Esophagus squamous epithelium (tissue), 5 donors: ENCODE data around the gene SOS1. TPM values are rescaled to one million over a fixed set of nuclear protein-coding genes. Genes with fewer than 3 reads are reported as not detected.

Experiments
- DNase-seq: peaks from one replicate; lab custom pipeline; 2025; lab: John Stamatoyannopoulos, UW
- H3K27ac ChIP-seq, 4 donors: fragments of 200-600 bp; sonication (generic); one replicate each; pipeline ENCODE4 v1.5.1; 2016 to 2019; ENCODE audit warnings: mild to moderate bottlenecking in 1 of 4
- H3K27me3 ChIP-seq, 4 donors: fragments of 200-600 bp; sonication (generic); 1 replicate in 3 of 4; 2 replicates in 1 of 4; pipeline versions ENCODE4 v1.5.1 to v1.6.0; 2017 to 2021; ENCODE audit warnings: antibody characterized with exemption in 1 of 4
- H3K36me3 ChIP-seq, 3 donors: fragments of 200-600 bp; sonication (generic); one replicate each; pipeline ENCODE4 v1.5.1; 2016 to 2019
- H3K4me1 ChIP-seq, 3 donors: fragments of 200-600 bp; sonication (generic); one replicate each; pipeline ENCODE4 v1.5.1; 2017 to 2019
- H3K4me3 ChIP-seq, 4 donors: fragments of 200-600 bp; sonication (generic); 1 replicate in 3 of 4; 2 replicates in 1 of 4; pipeline ENCODE4 v1.5.1; 2016 to 2019; ENCODE audit warnings: mild to moderate bottlenecking in 2 of 4, moderate library complexity in 1 of 4
- H3K9me3 ChIP-seq, 3 donors: fragments of 200-600 bp; sonication (generic); one replicate each; pipeline ENCODE4 v1.5.1; 2016 to 2019
- POLR2A ChIP-seq, 4 donors: fragments of 450-650 bp; IDR thresholded peaks; one replicate each; pipeline ENCODE4 v1.6.1; 2017; ENCODE audit warnings: antibody characterized with exemption in 4 of 4, mild to moderate bottlenecking in 4 of 4, moderate library complexity in 3 of 4
- WGBS, 2 donors: methylation state at CpG; one replicate each; pipeline ENCODE4 v1.1.5; 2018; 5-methylcytosine and 5-hydroxymethylcytosine counted together
- intact Hi-C: fragments of 100-400 bp; cut with DNase I; formaldehyde crosslinking; loops from one replicate; pipeline ENCODE4 v1.15.0; 2022
- total RNA-seq, 4 donors: library from RNA; depleted of rRNA; stranded (reverse); fragments of >200 nt; gene quantifications; one replicate each; pipeline ENCODE4 v1.1.0, GENCODE V29; 2016
- TF ChIP-seq, protein P1 (sequence below), 6 experiments: fragments of 450-650 bp in 4 of 6; fragments of 200-600 bp in 2 of 6; sonication (generic) in 2 of 6; IDR thresholded peaks; one replicate each; pipeline ENCODE4 v1.5.1; 2016 to 2019; ENCODE audit warnings: antibody characterized with exemption in 6 of 6, mild to moderate bottlenecking in 4 of 6, moderate library complexity in 4 of 6
- donor health status: DM: yes; HTN: yes; CAD: no.

SOS1 gene
- total RNA-seq, 4 donors from 2014 or later: 15.1 to 48.2 (median 27.8) TPM

DNA sequence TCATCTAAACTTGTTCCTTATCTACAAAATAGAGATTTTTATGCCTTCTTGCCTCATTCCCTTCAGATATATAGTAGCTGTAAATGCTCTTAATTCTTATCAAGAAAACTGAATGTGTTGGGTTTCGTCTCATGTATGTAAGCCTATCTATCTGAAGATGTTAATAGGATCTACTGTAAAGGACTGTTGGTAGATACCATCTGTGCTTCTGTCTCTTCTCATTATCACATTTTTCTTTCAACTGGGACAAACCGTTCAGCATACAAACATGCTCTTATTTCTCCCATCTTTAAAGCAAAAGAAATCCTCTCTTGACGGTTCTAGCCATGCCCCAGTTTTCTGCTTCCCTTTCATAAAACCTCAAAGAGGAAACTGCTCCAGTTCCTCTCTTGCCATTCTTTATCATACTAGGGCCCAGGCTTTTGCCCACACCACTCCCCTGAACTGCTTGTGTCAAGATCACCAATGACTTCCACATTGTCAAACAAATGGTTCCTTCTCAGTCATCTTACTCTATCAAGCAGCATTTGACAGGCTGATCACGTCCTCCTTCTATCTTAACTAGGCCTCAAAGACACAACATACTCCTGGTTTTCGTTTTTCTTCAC lies 142.5 kb downstream of the SOS1 start:
- intact Hi-C loops: no loop called here
- TF ChIP-seq, protein P1, sequence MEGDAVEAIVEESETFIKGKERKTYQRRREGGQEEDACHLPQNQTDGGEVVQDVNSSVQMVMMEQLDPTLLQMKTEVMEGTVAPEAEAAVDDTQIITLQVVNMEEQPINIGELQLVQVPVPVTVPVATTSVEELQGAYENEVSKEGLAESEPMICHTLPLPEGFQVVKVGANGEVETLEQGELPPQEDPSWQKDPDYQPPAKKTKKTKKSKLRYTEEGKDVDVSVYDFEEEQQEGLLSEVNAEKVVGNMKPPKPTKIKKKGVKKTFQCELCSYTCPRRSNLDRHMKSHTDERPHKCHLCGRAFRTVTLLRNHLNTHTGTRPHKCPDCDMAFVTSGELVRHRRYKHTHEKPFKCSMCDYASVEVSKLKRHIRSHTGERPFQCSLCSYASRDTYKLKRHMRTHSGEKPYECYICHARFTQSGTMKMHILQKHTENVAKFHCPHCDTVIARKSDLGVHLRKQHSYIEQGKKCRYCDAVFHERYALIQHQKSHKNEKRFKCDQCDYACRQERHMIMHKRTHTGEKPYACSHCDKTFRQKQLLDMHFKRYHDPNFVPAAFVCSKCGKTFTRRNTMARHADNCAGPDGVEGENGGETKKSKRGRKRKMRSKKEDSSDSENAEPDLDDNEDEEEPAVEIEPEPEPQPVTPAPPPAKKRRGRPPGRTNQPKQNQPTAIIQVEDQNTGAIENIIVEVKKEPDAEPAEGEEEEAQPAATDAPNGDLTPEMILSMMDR (IDR thresholded peaks at IDR 0.05): no peak
- TF ChIP-seq POLR2A (IDR thresholded peaks at IDR 0.05): no peak

DNA sequence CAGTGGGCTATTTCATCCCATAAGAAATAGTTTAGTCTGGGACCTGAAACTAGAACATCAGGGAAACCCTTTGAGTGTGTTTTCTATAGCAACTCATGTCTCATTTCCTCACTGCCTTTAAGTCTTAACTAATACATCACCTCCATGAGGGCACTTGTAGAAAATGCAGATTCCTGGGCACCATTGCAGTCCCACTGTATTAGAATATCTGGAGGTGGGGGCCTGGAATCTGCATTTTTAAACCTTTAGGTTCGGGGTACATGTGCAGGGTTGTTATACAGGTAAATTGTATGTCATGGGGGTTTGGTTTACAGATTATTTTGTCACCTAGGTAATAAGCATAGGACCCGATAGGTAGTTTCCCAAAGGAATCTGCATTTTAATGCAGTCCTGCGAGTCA lies 143.8 kb downstream of the SOS1 start:
- Histone ChIP-seq H3K36me3 (no peaks in the 10 kb centered on the region), H3K27me3 (no peaks in the 10 kb centered on the region), H3K4me1 (no peaks in the 10 kb centered on the region), H3K9me3 (no peaks in the 10 kb centered on the region), H3K27ac (no peak overlapping the region), H3K4me3 (no peak overlapping the region)
- WGBS, 2 donors: 92 to 94% methylated on average over 3 of the region's 3 CpGs
- intact Hi-C loops: no loop called here
- TF ChIP-seq, protein P1 (IDR thresholded peaks at IDR 0.05): no peak
- TF ChIP-seq POLR2A (IDR thresholded peaks at IDR 0.05): no peak
- DNase-seq: no peak

More for the DNA sequence above, 142.5 kb downstream of the SOS1 start:
- Histone ChIP-seq H3K4me3 (no peak overlapping the region), H3K9me3 (no peaks in the 10 kb centered on the region), H3K36me3 (peaks cover 0 to 4% (median 0%) of the 10 kb centered on the region in 3 donors), H3K4me1 (no peaks in the 10 kb centered on the region), H3K27ac (no peak overlapping the region), H3K27me3 (no peaks in the 10 kb centered on the region)
- DNase-seq: no peak
- 78 to 82% methylated on average over 5 of the region's 5 CpGs for WGBS, 2 donors

DNA sequence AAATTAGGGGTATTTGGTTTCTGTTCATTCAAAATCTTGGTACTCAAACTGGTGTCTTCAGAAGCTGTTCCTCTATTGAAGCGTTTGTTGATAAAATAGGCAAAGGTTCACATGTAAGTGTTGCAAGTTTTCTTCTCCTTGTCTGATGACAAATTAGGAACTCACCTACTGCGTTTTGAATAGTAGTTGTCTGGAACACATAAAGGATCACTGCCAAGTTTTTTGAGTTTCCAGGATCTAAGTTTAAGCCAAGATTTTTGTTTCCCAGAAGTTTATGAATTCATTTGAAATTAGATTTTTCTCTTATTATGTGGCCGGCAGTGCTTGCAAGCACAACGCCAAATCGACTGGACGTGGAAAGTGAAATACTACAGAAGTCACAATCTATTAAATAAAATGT lies 145.8 kb downstream of the SOS1 start:
- WGBS, 2 donors: 67 to 68% methylated on average over 6 of the region's 6 CpGs
- TF ChIP-seq, protein P1 (IDR thresholded peaks at IDR 0.05): no peak
- TF ChIP-seq POLR2A (IDR thresholded peaks at IDR 0.05): no peak
- no peak overlapping the region for H3K4me3 ChIP-seq

DNA sequence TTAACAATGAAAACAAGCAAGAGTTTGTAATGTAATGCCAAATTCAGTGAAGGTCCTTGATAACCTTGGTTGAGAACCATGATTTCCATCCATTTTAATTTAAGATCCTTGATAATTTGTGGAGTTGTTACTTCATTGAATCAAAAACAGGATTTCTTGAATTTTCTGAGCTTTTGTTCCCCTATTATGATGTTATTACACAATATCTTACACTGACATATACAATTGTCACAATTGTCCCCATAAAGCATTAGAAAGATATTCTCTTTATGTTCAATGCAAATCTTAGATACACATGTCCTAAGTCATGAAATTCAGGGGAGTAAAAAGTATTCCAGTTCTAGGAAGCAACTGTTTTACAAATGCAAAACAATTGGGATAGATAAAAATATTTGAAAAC lies 147.6 kb downstream of the SOS1 start:
- Histone ChIP-seq H3K9me3 (no peaks in the 10 kb centered on the region), H3K4me3 (no peak overlapping the region), H3K36me3 (no peaks in the 10 kb centered on the region), H3K4me1 (no peaks in the 10 kb centered on the region), H3K27ac (no peak overlapping the region), H3K27me3 (no peaks in the 10 kb centered on the region)
- DNase-seq: no peak
- intact Hi-C loops: no loop called here
- TF ChIP-seq, protein P1 (IDR thresholded peaks at IDR 0.05): no peak
- no peak for TF ChIP-seq POLR2A (IDR thresholded peaks at IDR 0.05)

More for the DNA sequence above, 145.8 kb downstream of the SOS1 start:
- no peaks in the 10 kb centered on the region for H3K4me1 ChIP-seq
- H3K36me3 ChIP-seq: no peaks in the 10 kb centered on the region
- H3K9me3 ChIP-seq: no peaks in the 10 kb centered on the region
- intact Hi-C loops: no loop called here
- H3K27me3 ChIP-seq: no peaks in the 10 kb centered on the region
- DNase-seq: no peak
- H3K27ac ChIP-seq: no peak overlapping the region

DNA sequence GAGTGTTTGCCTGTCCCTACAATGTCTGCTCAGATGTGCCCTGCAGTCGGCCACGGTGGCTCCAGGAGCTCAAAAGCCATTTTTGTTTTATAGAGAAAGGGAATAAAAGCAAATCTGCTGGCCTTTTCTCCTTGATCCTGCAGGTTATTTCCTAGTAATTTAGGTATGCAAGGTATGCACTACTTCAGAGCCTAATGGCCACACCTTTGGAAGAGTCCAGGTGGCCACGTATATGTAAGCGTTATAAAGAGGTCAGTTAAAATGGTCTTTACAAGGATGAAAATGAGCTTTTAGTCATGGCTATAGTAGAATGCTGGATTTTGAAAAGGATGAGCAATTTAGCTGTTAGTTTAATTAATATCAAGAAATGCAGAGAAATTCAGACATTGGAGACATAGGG lies 149.5 kb downstream of the SOS1 start:
- H3K4me1 ChIP-seq: no peaks in the 10 kb centered on the region
- no peak for DNase-seq
- H3K9me3 ChIP-seq: no peaks in the 10 kb centered on the region
- H3K27ac ChIP-seq: no peak overlapping the region
- no peaks in the 10 kb centered on the region for H3K27me3 ChIP-seq
- no peak overlapping the region for H3K4me3 ChIP-seq
- 68 to 93% methylated on average over 4 of the region's 4 CpGs for WGBS, 2 donors
- intact Hi-C loops: no loop called here
- TF ChIP-seq, protein P1 (IDR thresholded peaks at IDR 0.05): no peak
- no peak for TF ChIP-seq POLR2A (IDR thresholded peaks at IDR 0.05)
- H3K36me3 ChIP-seq: no peaks in the 10 kb centered on the region
